CD1c-positive myeloid dendritic cell (primary cell): ENCODE measurements around the gene NRDE2.
"Not testable (repeated sequence)": the region's sequence is repeated elsewhere in the genome, so short reads cannot be mapped to it uniquely, and the experiment has no call there.

Source experiments
- DNase-seq: peaks from one replicate; pipeline ENCODE4 v3.0.0-alpha.2; 2016; ENCODE audit errors: extremely low spot score

The NRDE2 gene

DNA sequence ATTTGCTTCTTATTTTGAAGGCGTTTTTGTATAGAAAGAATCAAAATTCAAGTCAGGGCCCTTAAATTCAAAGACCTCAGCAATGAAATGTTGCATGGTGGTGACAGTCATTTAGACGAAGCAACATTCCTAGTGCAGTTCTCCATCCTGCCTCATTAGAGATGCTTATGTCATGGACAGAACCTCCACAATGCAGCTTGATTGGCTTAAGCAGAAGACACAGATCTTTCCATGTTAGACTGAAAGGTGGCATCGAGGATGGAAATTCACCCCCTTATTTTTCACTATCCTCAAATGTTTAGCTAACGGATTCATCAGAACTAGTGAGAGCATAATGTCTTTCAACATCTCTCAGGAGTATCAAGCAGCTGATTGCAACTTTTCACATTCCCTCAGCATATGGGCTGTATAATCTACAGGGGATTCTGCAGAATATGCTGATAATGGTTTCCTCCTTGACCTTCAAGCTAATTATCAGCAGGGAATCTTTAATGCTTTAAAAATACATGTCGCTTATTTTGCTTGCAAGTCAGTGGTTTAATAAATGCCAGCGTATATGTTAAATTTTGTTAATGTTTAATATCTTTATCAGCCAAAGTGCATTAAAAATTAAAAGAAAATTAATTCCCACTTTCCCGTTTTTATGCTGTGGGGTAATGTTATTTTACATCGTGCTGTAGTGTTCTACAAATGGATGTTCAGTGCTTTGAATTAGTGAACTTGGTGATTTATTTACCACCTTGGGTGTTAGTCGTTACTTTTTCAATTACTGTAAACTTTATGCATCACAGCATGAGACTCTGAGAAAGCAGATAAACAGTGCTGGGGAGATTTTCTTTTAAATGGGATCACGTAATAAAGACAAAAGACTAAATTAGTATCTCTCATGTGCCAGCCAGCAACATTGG lies 12.8 kb upstream of the NRDE2 start:
- DNase-seq, result no peak

DNA sequence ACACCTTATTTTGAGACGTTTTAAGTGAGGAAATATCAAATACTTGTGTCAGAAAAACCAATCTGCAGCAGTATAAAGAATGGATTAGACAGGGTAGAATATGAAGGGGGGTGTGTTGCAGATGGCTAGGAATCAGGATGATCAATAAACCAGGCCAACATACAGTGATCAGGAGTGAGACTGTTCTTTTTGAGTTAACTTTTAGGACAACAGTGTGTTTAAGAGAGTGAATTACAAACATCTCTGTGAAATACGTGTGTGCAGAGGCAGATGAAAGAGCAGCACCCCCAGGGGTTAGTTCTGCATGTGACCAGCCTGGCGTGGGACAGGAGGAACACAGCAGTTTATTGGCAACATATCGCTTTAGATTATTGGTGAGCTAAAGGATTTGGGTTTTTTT lies 10.6 kb upstream of the NRDE2 start:
- no peak for DNase-seq

DNA sequence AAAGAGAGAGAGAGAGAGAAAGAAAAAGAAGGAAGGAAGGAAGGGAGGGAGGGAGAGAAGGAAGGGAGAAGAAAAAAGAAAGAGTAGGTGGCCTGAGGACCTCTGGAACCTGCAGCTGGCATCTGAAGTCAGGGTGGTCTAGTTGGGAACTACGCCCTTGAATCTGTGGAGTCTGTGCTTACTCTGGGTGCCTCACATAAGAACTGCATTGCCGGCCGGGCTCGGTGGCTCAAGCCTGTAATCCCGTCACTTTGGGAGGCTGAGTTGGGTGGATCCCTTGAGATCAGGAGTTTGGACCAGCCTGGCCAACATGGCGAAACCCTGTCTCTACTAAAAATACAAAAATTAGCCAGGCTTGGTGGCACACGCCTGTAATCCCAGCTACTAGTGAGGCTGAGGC lies 10.0 kb upstream of the NRDE2 start:
- no peak for DNase-seq

DNA sequence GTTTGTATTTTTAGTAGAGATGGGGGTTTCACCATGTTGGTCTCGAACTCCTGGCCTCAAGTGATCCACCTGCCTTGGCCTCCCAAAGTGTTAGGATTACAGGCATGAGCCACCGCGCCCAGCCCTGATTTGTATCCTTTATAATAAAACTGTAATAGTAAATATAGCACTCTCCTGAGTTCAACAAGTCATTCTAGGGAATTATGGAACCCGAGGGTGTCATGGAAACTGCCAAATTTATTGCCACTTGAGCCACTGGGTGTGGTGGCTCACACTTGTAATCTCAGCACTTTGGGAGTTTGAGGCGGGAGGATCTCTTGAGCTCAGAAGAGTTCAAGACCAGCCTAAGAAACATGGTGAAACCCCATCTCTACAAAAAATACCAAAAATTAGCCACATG lies 9.5 kb upstream of the NRDE2 start:
- DNase-seq, result not testable (repeated sequence)

DNA sequence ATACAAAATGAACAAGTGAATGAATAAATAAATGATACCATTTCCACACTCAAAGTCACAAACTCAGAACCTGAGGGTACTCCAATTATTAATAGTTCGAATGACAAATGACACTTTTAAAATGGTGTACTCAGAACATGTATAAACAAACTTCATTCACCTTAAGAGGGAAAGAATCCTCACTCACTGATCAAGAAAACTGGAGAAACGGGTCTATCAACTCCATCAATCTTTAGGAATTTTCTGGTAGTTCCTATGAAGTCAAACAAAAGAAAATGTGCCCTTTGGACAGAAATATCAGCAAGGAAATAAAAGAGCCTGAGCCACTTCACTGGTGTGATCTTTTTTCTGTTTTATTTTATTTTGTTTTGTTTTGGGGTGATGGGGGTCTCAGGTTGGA lies 5.2 kb upstream of the NRDE2 start:
- DNase-seq, result no peak

DNA sequence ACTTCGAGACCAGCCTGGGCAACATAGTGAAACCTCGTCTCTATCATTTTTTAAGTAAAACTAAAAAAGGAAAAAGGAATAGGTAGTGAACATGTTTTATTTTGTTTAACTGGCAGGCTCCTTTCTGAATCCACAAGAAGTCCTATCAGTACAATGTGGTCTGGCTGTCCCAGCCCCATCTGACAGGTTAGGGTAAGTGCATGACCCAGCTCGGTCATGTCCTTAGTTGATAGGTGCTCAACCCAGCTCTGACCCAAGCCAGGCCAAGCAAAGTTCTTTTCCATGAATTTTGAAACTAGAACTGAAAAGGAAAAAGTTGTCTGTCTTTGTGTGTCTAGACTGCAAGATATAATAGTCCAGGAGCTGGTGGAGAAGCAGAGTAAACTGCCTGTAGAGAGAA lies 4.7 kb upstream of the NRDE2 start:
- no peak for DNase-seq

DNA sequence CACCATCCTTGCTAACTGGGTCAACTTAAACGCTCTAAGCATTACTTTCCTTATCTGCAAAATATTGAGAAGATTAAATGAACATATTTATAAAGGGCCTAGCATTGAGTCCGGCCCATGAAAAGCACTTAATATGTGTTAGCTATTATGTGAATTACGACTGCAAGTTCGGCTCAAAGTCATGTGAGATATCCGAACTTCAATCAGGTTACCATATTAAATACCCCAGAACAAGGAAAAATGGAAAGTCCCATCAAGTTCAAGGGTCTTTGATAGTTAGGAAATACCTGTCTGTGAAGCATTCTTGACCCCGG lies 487 bp upstream of the NRDE2 start:
- no peak for DNase-seq

DNA sequence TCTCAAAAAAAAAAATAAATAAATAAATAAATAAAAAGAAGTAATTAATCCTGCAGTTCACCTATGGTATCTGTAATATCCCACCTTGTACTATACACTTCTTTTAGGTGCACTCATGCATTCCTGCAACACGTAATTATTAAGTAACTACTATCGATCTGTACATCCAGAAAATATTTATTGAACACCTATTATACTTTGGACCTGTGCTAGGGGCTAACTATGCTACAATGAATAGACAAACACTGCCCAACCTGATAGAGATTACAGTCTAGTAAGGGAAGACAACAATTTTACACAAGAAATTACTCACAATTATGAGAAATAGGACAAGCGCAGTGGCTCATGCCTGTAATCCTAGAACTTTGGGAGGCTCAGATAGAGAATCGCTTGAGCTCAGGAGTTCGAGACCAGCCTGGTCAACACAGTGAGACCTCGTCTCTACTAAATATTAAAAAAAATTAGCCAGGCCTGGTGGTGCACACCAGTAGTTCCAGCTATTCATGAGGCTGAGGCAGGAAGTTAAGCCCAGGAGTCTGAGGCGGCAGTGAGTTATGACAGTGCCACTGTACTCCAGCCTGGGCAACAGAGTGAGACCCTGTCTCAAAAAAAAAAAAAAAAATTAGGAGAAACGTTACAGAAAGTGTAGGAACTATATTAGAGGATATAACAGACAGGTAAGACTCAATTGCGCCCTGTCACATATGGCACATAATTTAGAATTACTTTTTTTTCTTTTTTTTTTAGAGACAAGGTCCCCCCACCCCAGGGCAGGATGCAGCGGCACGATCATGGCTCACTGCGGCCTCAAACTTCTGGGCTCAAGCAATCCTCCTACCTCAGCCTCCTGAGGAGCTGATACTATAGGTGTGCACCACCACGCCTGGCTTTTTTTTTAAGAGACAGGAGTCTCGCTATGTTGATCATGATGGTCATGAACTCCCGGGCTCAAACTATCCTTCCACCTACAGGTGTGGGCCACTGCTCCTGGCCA lies 1.2 kb downstream of the NRDE2 start:
- DNase-seq, result no peak

DNA sequence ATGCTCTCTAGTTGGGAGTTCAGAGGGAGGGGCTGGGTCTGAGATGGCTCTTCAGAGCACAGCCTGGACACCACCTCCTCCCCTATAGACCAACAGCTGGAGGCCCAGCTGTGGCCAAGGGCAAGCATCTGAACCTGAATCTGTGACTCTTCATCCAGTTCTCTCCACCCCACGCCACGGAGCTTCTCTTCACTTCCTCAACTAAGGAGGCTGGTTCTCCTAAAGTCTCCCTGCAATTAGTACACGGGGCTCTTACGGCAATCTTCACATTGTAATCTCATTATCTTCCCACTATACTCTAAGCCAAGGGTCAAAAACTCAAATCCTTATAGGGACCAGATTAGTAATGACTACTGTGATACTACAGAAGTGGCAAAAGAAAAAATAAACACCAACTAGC lies 9.8 kb downstream of the NRDE2 start:
- peak; percentile 38 for DNase-seq

DNA sequence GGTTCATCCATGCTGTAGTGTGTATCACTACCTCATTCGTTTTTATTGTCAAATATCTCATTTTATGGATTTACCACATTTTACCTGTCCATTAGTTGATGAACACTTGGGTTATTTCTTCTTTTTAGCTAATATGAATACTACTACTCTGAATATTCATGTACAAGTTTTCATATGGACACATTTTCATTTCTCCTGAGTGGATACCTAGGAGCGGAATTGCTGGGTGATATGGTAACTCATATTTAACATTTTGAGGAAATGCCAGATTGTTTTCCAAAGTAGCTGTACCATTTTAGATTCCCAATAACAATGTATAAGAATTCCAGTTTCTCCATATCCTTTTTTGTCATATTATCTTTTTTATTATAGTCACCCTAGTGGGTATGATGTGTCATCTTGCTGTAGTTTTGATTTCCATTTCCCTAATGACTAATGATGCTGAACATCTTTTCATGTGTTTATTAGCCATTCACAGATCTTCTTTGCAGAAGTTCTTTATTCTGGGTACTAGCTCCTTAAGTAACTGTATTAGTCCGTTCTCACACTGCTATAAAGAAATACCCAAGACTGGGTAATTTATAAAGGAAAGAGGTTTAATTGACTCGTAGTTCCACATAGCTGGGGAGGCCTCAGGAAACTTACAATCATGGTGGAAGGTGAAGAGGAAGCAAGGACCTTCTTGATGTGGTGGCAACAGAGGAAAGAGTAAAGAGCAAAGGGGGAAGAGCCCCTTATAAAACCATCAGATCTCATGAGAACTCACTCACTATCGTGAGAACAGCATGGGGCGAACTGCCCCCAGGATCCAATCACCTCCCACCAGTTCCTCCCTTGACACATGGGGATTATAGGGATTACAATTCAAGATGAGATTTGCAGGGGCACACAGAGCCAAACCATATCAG lies 11.9 kb downstream of the NRDE2 start:
- DNase-seq, result no peak

DNA sequence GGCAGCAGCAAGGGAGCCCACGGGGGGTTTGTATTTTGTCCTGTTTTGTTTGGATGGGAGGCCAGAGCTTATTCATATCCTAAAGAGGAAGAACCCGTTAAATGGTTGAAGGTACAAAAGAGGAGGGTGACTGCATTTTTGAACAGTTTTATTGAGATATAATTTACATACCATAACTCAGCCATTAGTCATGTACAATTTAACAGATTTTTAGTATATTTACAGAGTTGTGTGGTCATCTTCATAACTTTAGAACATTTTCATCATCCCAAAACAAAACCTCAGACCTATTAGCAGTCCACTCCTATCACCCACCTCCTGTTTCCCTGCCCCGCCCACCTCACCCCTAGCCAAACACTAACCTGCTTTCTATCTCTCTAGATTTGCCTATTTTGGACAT lies 12.6 kb downstream of the NRDE2 start:
- no peak for DNase-seq

DNA sequence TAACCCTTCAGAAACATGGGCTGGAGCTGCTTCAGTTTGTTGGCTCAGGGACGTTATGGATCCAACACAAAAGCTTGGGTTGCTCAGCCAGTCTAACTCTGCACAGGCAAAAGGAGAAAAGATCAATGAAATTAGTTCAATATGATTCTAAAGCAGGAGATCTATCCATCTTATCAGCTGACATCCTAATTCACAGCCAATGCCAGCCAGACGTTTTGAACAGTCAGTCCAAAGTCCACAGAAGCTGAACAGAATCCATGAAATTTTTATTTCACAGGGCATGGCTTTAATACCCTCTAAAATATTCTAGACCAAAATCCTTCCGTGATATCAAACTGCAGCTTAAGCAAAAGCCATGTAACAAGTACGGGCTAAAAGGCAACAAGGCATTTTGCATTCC lies 13.7 kb downstream of the NRDE2 start:
- no peak for DNase-seq

DNA sequence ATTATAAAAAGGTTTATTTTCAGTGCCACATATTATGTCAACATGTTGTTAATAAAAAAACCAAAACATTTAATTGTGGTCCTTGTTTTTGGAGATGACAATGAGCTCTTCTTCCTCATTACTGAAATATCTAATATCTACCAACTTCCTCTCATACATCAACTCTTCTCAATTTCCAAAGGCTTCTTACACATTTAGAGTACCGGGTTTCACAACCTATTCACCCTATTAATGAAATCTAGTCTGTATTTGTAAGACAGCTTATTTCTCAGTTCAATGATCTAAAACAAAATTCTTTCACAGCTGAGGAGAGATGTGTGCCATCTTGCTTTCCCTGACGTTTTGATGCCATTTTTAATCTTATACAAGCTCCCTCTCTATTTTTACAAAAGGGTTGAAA lies 14.5 kb downstream of the NRDE2 start:
- DNase-seq, result no peak

DNA sequence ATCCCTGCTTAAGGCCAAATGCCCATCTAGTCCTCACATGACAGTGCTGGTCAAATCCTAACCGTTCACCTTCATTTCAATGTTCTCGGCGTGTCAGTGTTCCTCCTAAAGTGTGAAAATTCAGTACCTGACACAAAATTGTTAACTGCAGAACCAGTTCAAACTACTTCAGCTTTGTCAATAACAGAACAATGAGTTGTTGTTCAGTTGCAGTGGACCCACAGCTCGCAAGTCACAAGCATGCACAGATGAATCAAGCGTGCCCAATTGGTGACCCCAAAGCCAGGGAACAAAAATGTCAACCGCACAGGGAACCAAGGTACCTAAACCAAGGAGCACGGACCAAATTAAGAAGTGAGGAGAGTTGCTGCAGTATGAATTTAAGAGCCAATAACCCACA lies 23.2 kb downstream of the NRDE2 start:
- DNase-seq, result no peak

DNA sequence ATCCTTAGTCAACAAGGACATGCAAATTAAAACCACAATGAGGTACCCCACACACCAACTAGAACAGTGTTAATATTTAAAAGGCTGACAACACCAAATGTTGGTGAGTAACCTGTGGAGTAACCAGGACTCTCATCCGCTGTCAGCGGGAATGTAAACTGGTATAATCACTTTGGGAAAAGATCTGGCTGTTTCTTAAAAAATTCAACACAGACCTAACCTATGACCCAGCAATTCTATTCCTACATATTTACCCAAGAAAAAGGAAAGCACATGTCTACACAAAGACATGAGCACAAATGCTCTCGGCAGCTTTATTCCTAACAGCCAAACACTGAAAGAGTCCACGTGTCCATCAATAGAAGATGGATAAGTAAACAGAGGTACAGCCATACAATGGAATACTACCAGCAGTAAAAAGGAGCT lies 26.6 kb downstream of the NRDE2 start:
- DNase-seq, result no peak

DNA sequence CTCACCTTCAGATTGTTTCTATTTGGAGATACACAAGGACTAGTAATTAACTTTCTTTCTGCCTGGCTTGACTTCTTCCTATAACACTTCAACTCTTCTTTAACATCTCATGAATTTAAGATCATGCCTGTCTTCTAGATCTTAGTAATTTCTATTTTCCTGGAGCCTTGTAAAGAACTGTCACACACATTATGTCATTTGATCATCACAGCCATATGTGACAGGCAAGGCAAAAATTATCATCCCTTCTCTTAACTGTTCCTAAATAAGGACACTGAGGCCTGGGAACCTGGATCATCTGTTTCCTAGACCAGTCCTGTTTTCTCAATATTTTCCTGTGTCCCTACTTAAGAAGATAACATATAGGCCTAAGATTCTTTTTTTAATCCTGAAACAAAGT lies 27.2 kb downstream of the NRDE2 start:
- DNase-seq, result no peak

DNA sequence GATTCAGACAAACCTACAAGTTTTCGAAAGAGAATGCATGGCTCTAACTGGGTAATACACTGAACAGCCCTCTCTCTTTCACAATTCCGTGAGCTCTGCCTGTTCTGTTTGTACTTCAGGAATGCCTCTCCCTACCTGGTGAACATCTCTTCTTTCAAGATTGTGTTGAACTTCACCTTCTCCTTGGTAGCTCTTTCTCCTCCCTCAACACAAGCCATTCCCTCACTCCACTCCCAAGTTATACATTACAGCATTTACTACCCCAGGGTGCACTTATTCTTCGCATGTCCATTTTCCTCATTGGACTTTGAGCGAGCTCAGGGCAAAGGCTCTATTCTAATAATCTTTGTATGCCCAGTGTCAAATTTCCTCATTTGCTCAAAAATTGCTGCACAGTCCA lies 28.3 kb downstream of the NRDE2 start:
- DNase-seq, result no peak

DNA sequence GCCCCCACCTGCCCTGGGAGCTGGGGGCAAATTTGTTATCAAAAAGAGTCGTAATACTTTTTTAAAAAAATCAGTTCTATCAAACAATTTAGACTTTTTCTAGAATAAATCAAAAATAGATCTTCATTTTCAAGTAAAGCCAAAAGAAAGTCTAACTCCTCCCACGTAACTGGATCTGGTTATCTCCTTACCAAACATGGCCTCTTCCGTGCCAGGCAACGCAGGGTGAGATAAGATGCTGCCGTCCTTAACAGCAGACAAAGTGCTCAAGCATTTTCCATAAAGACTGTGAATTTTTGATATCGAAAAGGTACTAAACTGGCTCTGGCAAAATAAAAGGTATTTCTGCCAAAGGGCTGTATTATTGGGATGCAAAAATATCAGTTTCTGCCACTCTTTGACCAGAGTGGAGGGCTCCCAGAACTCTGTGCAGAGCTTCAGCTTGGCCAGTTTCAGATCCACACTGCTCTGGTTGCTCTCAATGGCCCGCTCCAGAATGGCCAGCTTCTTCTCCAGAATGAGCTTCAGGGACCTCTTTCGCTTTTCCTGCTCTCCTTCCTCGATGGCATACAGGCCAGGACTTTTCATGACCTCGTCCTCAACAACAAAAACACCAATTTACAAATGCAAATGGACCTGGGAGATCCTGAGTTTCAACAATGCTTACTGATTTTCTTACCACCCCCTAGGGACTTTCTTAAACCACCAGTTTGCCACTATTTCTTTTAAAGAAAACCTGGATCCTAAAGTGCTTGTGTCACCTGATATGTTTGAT lies 29.0 kb downstream of the NRDE2 start:
- no peak for DNase-seq

DNA sequence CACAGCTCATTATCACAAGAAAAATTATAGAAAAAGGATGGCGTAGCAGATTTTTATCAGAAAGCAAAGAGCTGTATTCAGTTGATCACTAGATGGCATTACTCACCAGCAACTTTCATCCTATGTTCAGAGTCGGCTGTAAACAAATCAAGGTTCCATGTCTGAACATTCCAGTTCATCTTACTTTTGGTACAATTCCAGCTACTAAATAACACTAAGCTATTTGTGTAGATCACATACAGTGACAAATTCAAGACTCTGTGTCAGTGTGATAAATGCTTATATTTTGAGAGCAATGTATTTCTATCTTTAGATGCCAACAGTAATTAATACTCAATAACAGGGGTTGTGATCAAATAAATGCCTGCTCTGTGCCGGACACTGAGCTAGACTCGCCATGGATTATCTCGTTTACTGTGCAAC lies 30.1 kb downstream of the NRDE2 start:
- DNase-seq, result no peak

DNA sequence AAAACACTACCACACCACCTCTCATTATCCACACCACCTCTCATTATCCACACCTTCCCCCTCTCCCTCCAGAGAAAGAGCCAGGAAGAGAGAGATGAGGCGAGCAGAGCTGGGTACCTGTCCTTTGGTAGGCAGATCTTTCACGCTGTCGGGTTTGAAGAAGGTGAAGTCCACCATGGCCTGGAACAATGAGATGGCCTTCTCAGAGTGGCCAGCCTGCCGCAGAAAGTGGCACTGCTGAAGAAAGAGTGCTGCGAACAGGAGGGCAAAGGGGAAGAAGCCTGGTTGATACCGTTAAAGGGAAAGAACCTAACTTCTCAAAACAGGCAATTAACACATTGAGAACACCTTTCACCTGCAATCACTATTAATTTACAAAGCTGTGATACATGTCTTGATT lies 30.6 kb downstream of the NRDE2 start:
- DNase-seq, result no peak

DNA sequence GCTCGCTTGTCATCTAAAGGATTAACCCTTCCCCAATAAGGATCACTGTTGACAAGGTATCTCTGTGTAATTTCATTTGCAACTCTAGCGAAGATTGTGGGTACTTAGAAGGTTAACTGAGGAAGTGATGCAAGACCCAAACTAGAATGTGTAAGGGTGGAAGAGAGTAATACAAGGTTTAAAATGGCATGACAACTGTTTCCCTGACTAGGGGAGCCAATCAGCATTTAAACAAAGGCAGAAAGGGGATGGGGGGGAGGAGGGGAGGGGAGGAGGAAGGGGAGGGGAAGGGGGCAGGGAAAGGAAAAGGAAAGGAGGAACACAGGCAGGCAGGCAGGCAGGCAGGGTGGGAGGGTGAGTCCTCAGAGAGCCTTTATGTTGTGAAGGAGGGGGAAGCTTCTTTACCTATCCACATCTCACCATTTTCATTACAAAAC lies 31.1 kb downstream of the NRDE2 start:
- peak; percentile 50 for DNase-seq
